Epithelial cell of esophagus (primary cell): ENCODE measurements around the gene STRA6.
"Not testable (repeated sequence)": the region's sequence is repeated elsewhere in the genome, so short reads cannot be mapped to it uniquely, and the experiment has no call there.

Source experiments
- DNase-seq: peaks from one replicate; pipeline ENCODE4 v3.0.0; 2010; ENCODE audit warnings: low read depth
- H3K4me3 ChIP-seq: 2 replicates; pipeline ENCODE4 v1.5.1; 2011; ENCODE audit warnings: mild to moderate bottlenecking, low read length, control low read depth
- TF ChIP-seq, protein P1 (sequence below): IDR thresholded peaks from 2 replicates; pipeline ENCODE4 v1.5.1; 2011; ENCODE audit warnings: low read depth, mild to moderate bottlenecking, low read length, control low read depth, inconsistent platforms; ENCODE audit not compliant: insufficient read depth; ENCODE audit errors: missing control alignments

The STRA6 gene

GRCh38 chr15:74165461-74165860 is 37.1 kb downstream of the STRA6 start:
- TF ChIP-seq, protein P1, sequence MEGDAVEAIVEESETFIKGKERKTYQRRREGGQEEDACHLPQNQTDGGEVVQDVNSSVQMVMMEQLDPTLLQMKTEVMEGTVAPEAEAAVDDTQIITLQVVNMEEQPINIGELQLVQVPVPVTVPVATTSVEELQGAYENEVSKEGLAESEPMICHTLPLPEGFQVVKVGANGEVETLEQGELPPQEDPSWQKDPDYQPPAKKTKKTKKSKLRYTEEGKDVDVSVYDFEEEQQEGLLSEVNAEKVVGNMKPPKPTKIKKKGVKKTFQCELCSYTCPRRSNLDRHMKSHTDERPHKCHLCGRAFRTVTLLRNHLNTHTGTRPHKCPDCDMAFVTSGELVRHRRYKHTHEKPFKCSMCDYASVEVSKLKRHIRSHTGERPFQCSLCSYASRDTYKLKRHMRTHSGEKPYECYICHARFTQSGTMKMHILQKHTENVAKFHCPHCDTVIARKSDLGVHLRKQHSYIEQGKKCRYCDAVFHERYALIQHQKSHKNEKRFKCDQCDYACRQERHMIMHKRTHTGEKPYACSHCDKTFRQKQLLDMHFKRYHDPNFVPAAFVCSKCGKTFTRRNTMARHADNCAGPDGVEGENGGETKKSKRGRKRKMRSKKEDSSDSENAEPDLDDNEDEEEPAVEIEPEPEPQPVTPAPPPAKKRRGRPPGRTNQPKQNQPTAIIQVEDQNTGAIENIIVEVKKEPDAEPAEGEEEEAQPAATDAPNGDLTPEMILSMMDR, result no peak
- H3K4me3 ChIP-seq, result no peak overlapping the region
- DNase-seq, result no peak

GRCh38 chr15:74162195-74162536 is 40.4 kb downstream of the STRA6 start:
- not testable (repeated sequence) for H3K4me3 ChIP-seq, DNase-seq

DNA sequence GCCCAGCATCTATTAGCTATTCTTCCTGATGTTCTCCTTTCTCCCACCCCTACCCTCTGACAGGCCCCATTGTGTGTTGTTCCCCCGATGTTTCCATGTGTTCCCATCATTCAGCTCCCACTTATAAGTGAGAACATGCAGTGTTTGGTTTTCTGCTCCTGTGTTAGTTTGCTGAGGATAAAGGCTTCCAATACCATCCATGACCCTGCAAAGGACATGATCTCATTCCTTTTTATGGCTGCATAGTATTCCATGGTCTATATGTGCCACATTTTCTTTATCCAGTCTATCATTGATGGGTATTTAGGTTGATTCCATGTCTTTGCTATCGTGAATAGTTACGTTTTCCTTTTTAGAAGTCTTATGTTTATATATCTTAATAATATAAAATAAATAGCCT is 42.2 kb downstream of the STRA6 start:
- DNase-seq, H3K4me3 ChIP-seq: not testable (repeated sequence)

DNA sequence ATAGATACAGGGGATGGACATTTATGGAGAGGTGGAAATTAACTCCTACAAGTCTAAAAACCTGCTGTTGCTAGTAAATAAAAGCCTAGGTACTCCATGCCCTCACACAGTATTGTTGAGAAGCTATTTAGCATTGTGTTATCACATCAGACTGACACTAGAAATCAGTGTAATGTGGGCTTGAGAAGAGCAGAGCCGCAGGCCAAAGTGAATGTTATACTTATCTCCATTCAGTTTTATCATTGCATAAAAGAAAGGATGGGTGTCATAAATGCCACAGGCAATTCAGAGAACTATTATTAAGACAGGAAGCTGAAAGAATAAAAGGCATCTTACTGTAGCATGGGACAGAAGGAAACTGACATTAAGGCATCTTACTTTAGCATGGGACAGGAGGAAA is 42.8 kb downstream of the STRA6 start:
- H3K4me3 ChIP-seq, result no peak overlapping the region
- TF ChIP-seq, protein P1, result no peak
- no peak for DNase-seq

DNA sequence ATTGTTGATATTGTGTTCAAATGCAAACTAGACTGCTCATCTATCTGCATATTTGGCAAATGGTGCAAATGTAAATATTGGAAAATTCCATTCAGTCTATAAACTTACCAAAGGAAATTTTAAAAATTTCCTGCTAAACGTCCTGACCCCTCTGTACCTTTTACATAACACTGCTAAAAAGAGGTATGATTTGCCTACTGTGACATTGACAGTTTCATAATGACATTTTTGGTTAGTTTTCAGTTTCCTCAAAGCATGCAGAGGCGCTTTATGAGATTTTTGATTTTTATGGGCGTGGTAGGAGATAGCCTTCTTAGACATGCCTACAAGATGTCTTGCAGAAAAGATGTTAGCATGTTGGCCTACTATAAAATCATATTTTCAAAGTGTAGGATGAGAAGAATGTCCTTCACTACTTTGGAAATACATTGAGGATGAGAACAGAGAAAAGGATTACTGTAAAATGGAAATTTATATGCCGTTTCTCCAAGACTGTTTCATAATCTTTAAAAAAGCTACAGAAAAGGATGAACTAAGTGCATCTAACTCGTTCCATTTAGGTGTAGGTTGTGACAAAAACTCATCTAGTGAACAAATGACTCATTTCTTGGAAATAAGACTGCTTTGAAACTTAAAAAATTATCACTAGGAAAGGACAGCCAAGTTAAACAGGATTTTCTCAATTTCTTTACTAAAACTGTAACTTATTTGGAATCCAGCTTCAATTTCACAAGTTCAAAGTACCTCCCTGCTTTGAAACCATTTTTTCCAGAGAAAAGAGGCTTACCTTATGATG is 43.5 kb downstream of the STRA6 start:
- no peak overlapping the region for H3K4me3 ChIP-seq
- TF ChIP-seq, protein P1, result no peak
- no peak for DNase-seq

- no peak overlapping the region for H3K4me3 ChIP-seq
- DNase-seq, result no peak
- TF ChIP-seq, protein P1, result no peak
Observed at GRCh38 chr15:74157868-74158827, 44.4 kb downstream of the STRA6 start.

DNA sequence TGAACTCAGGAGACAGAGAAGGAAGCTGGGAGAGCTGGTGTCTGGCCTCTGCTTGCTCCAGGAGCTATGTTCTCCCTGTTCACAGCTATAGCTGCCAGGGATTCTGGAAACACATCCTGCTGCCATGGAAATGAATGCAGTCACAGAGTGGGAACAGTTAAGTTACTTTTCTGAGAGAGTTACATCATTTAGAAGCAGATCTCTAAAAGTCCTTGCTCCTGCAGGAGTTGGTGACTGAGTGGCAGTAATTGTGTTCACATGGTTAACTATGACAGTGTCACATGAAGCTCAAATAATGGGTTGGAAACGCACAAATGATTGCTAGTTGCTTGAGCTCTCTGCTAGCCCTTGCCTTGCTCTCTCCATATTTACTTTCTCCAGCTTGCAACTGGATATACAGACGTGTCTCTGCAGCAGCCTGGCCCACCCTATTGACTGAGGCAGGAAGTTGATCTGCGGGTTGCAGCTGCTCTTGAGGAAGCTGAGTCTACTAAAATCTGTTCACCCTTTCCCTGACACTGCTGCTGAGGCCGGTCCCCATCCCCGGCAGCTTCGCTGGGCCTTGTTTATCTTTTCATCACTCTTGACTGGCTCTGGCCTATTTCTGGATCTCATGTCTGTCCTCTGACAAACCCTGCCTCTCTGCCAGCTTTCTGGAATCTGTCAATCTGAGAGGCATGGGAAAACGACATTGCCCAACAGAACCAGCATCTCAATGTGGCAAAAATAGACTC is 45.7 kb downstream of the STRA6 start:
- DNase-seq, result no peak
- TF ChIP-seq, protein P1, result no peak
- no peak overlapping the region for H3K4me3 ChIP-seq
